H9 (cell line): Measurements from ENCODE around the gene C9. TPM values are rescaled to one million over a fixed set of nuclear protein-coding genes. Genes with fewer than 3 reads are reported as not detected.

Experiments
- DNase-seq: peaks from one replicate; pipeline ENCODE4 v3.0.0-alpha.2; 2017
- H2AFZ ChIP-seq: one replicate; pipeline ENCODE4 v1.6.1; 2013; ENCODE audit warnings: mild to moderate bottlenecking, low read length, control low read depth, moderate library complexity
- H2AK5ac ChIP-seq: 2 replicates; pipeline ENCODE4 v1.6.1; 2013; ENCODE audit warnings: low read length, control low read depth, mixed read lengths; ENCODE audit not compliant: insufficient read length
- H2BK120ac ChIP-seq: one replicate; pipeline ENCODE4 v1.6.1; 2013; ENCODE audit warnings: low read depth, mild to moderate bottlenecking, low read length, control low read depth, inconsistent platforms; ENCODE audit not compliant: poor library complexity, severe bottlenecking
- H2BK12ac ChIP-seq: 2 replicates; pipeline ENCODE4 v1.6.1; 2013; ENCODE audit warnings: low read length, control low read depth, mixed read lengths, low read depth; ENCODE audit not compliant: insufficient read length
- H2BK15ac ChIP-seq: 2 replicates; pipeline ENCODE4 v1.6.1; 2013; ENCODE audit warnings: low read depth, low read length, control low read depth
- H2BK20ac ChIP-seq: one replicate; pipeline ENCODE4 v1.6.1; 2013; ENCODE audit warnings: low read depth, mild to moderate bottlenecking, low read length, control low read depth, inconsistent platforms; ENCODE audit not compliant: poor library complexity, severe bottlenecking
- H2BK5ac ChIP-seq: 2 replicates; pipeline ENCODE4 v1.6.1; 2013; ENCODE audit warnings: low read length, control low read depth, mixed read lengths; ENCODE audit not compliant: insufficient read length
- H3K14ac ChIP-seq: 2 replicates; pipeline ENCODE4 v1.6.1; 2013; ENCODE audit warnings: low read length, control low read depth; ENCODE audit not compliant: insufficient read depth
- H3K18ac ChIP-seq: 2 replicates; pipeline ENCODE4 v1.6.1; 2013; ENCODE audit warnings: low read depth, mild to moderate bottlenecking, mixed read lengths, low read length, control low read depth; ENCODE audit not compliant: insufficient read length
- H3K23ac ChIP-seq: 2 replicates; pipeline ENCODE4 v1.6.1; 2013; ENCODE audit warnings: low read length, control low read depth, mixed read lengths, low read depth; ENCODE audit not compliant: insufficient read length
- H3K23me2 ChIP-seq: 2 replicates; pipeline ENCODE4 v1.6.1; 2013; ENCODE audit warnings: low read depth, mild to moderate bottlenecking, mixed read lengths, low read length, control low read depth; ENCODE audit not compliant: insufficient read length, poor library complexity, severe bottlenecking
- H3K27ac ChIP-seq: 2 replicates; pipeline ENCODE4 v1.5.1; 2013; ENCODE audit warnings: low read length, control low read depth, mixed read lengths, low read depth; ENCODE audit not compliant: insufficient read length
- H3K27me3 ChIP-seq: 2 replicates; pipeline ENCODE4 v1.6.1; 2013; ENCODE audit warnings: low read length, control low read depth, inconsistent platforms; ENCODE audit not compliant: insufficient read depth
- H3K4ac ChIP-seq: 2 replicates; pipeline ENCODE4 v1.6.1; 2013; ENCODE audit warnings: low read depth, mild to moderate bottlenecking, control low read depth, inconsistent platforms, low read length, moderate library complexity
- H3K4me1 ChIP-seq: 2 replicates; pipeline ENCODE4 v1.6.1; 2013; ENCODE audit warnings: low read length, control low read depth, inconsistent platforms; ENCODE audit not compliant: insufficient read depth
- H3K4me2 ChIP-seq: 2 replicates; pipeline ENCODE4 v1.6.1; 2013; ENCODE audit warnings: low read length, control low read depth, mixed read lengths; ENCODE audit not compliant: insufficient read length, insufficient read depth
- H3K56ac ChIP-seq: 2 replicates; pipeline ENCODE4 v1.6.1; 2013; ENCODE audit warnings: low read depth, mild to moderate bottlenecking, mixed read lengths, low read length, control low read depth; ENCODE audit not compliant: insufficient read length
- H3K79me1 ChIP-seq: 2 replicates; pipeline ENCODE4 v1.6.1; 2013; ENCODE audit warnings: low read depth, mild to moderate bottlenecking, moderate library complexity, low read length, control low read depth, inconsistent platforms; ENCODE audit not compliant: insufficient read depth, poor library complexity, severe bottlenecking
- H3K79me2 ChIP-seq: 2 replicates; pipeline ENCODE4 v1.6.1; 2013; ENCODE audit warnings: low read length, control low read depth, inconsistent platforms; ENCODE audit not compliant: insufficient read depth
- H3K9ac ChIP-seq: 2 replicates; pipeline ENCODE4 v1.6.1; 2013; ENCODE audit warnings: low read length, control low read depth, mixed read lengths; ENCODE audit not compliant: insufficient read length; ENCODE audit errors: extremely low read depth
- H3K9me3 ChIP-seq: one replicate; pipeline ENCODE4 v1.6.1; 2013; ENCODE audit warnings: low read depth, low read length, inconsistent platforms; ENCODE audit not compliant: control insufficient read depth
- H3T11ph ChIP-seq: one replicate; pipeline ENCODE4 v1.6.1; 2013; ENCODE audit warnings: mild to moderate bottlenecking, low read length, control low read depth, inconsistent platforms
- H4K20me1 ChIP-seq: one replicate; pipeline ENCODE4 v1.6.1; 2013; ENCODE audit not compliant: control insufficient read depth, insufficient read length, insufficient read depth
- H4K5ac ChIP-seq: 2 replicates; pipeline ENCODE4 v1.6.1; 2013; ENCODE audit warnings: low read depth, mild to moderate bottlenecking, mixed read lengths, low read length, control low read depth; ENCODE audit not compliant: insufficient read length
- H4K8ac ChIP-seq: replicated peaks from 2 replicates; pipeline ENCODE4 v1.6.1; 2013; ENCODE audit warnings: low read length, control low read depth, mixed read lengths, low read depth; ENCODE audit not compliant: insufficient read length
- H4K91ac ChIP-seq: 2 replicates; pipeline ENCODE4 v1.6.1; 2013; ENCODE audit warnings: low read depth, mild to moderate bottlenecking, moderate library complexity, mixed read lengths, low read length, control low read depth; ENCODE audit not compliant: insufficient read length
- H3K27ac Mint-ChIP-seq, 3 experiments: 2 replicates in 2 of 3; 3 replicates in 1 of 3; pipeline ENCODE4 v1.8.0; 2020 to 2021; ENCODE audit warnings: mixed read lengths in 3 of 3, mild to moderate bottlenecking in 1 of 3, moderate library complexity in 1 of 3
- H3K27me3 Mint-ChIP-seq: 2 replicates; pipeline ENCODE4 v1.8.0; 2021; ENCODE audit warnings: low read depth, mild to moderate bottlenecking, moderate library complexity, mixed read lengths
- H3K36me3 Mint-ChIP-seq, 3 experiments: 2 replicates in 2 of 3; 3 replicates in 1 of 3; pipeline ENCODE4 v1.8.0; 2020 to 2021; ENCODE audit warnings: low read depth in 3 of 3, mixed read lengths in 3 of 3; ENCODE audit not compliant: insufficient read depth in 1 of 3
- H3K4me1 Mint-ChIP-seq, 2 experiments: 2 replicates each; pipeline ENCODE4 v1.8.0; 2020; ENCODE audit warnings: mixed read lengths in 2 of 2
- H3K4me3 Mint-ChIP-seq, 2 experiments: 2 replicates in 1 of 2; 3 replicates in 1 of 2; pipeline ENCODE4 v1.8.0; 2020 to 2021; ENCODE audit warnings: mild to moderate bottlenecking in 2 of 2, mixed read lengths in 2 of 2, moderate library complexity in 1 of 2
- H3K9me3 Mint-ChIP-seq, 2 experiments: 2 replicates in 1 of 2; 3 replicates in 1 of 2; pipeline ENCODE4 v1.8.0; 2020; ENCODE audit warnings: mild to moderate bottlenecking in 2 of 2, mixed read lengths in 2 of 2, moderate library complexity in 1 of 2
- WGBS: extraction: QIAGEN DNeasy Blood & Tissue Kit; methylation state at CpG from one replicate; pipeline ENCODE4 v1.1.7; 2013; ENCODE audit warnings: missing lambda C conversion rate, low lambda C conversion rate, mixed read lengths; ENCODE audit not compliant: insufficient read length; ENCODE audit errors: extremely low coverage; 5-methylcytosine and 5-hydroxymethylcytosine counted together
- total RNA-seq: library from RNA; stranded (reverse); gene quantifications from 2 replicates; pipeline ENCODE4 v1.2.1, GENCODE V29; 2021
- TF ChIP-seq, protein P1 (sequence below): fragments of 200-600 bp; sonication (generic); conservative IDR thresholded peaks from 3 replicates; pipeline ENCODE4 v1.8.0; 2021; ENCODE audit warnings: antibody characterized with exemption, mild to moderate bottlenecking

C9 gene
- total RNA-seq, 1 experiment from 2014 or later, result not detected

DNA sequence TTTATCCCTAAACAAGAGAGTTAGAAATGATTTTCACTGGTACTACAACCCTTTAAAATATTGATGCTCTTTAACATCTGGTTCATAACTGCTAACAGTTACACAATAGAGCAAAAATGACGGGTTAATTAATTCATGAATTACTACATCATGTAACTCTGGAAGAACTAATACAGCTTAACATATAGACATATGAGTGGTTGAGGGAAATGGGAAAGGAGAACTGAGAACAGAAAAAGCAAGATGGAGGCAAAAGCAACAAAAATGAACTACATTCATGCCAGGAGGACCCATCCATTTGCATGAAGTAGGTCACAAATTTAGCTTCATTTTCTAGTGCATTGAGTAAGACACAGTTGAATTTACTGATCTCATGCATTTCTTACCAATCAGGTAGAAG lies 61.8 kb downstream of the C9 start:
- no peaks in the 10 kb centered on the region for H3K23me2 ChIP-seq
- H4K91ac ChIP-seq, result no peak overlapping the region
- H3K9ac ChIP-seq, result no peak overlapping the region
- no peak overlapping the region for H2BK120ac ChIP-seq
- no peaks in the 10 kb centered on the region for H4K20me1 ChIP-seq
- no peak overlapping the region for H4K8ac ChIP-seq
- peaks cover 5% of the 10 kb centered on the region in 2 experiments; a peak in 4 of 5 replicates for H3K9me3 Mint-ChIP-seq
- H3K14ac ChIP-seq, result no peak overlapping the region
- H2BK5ac ChIP-seq, result no peak overlapping the region
- H2BK15ac ChIP-seq, result no peak overlapping the region
- no peak overlapping the region for H2AFZ ChIP-seq
- WGBS, result no CpG with 5 or more reads among the region's 1 CpG
- no peak overlapping the region for H2BK12ac ChIP-seq
- no peaks in the 10 kb centered on the region for H3K79me2 ChIP-seq
- DNase-seq, result no peak
- H4K5ac ChIP-seq, result no peak overlapping the region
- no peaks in the 10 kb centered on the region for H3K4me1 Mint-ChIP-seq
- H3K79me1 ChIP-seq, result no peaks in the 10 kb centered on the region
- no peak overlapping the region for H3K4me2 ChIP-seq
- no peaks in the 10 kb centered on the region for H3K9me3 ChIP-seq
- no peak overlapping the region for H3K23ac ChIP-seq
- H3K27me3 ChIP-seq, result no peaks in the 10 kb centered on the region
- H3T11ph ChIP-seq, result no peak overlapping the region
- H2AK5ac ChIP-seq, result no peak overlapping the region
- H3K27ac Mint-ChIP-seq, result no peak overlapping the region
- H3K18ac ChIP-seq, result no peak overlapping the region
- peaks cover 0 to 5% (median 3%) of the 10 kb centered on the region in 3 experiments; a peak in 3 of 7 replicates for H3K36me3 Mint-ChIP-seq
- no peak overlapping the region for H3K4me3 Mint-ChIP-seq
- TF ChIP-seq, protein P1, sequence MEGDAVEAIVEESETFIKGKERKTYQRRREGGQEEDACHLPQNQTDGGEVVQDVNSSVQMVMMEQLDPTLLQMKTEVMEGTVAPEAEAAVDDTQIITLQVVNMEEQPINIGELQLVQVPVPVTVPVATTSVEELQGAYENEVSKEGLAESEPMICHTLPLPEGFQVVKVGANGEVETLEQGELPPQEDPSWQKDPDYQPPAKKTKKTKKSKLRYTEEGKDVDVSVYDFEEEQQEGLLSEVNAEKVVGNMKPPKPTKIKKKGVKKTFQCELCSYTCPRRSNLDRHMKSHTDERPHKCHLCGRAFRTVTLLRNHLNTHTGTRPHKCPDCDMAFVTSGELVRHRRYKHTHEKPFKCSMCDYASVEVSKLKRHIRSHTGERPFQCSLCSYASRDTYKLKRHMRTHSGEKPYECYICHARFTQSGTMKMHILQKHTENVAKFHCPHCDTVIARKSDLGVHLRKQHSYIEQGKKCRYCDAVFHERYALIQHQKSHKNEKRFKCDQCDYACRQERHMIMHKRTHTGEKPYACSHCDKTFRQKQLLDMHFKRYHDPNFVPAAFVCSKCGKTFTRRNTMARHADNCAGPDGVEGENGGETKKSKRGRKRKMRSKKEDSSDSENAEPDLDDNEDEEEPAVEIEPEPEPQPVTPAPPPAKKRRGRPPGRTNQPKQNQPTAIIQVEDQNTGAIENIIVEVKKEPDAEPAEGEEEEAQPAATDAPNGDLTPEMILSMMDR, result no peak
- H3K4me1 ChIP-seq, result no peaks in the 10 kb centered on the region
- H3K4ac ChIP-seq, result no peak overlapping the region
- H3K27ac ChIP-seq, result no peak overlapping the region
- no peak overlapping the region for H2BK20ac ChIP-seq
- H3K27me3 Mint-ChIP-seq, result no peaks in the 10 kb centered on the region
- H3K56ac ChIP-seq, result no peak overlapping the region
